Effector CD8-positive, alpha-beta T cell (primary cell): ENCODE results near the gene MFAP2.
A peak's percentile ranks its signal among the peaks of the same experiment; 100 is the strongest.
"Not testable (repeated sequence)": the region's sequence is repeated elsewhere in the genome, so short reads cannot be mapped to it uniquely, and the experiment has no call there.

ENCODE experiments used
- DNase-seq: peaks from one replicate; lab custom pipeline; 2025; lab: John Stamatoyannopoulos, UW

Gene MFAP2

DNA sequence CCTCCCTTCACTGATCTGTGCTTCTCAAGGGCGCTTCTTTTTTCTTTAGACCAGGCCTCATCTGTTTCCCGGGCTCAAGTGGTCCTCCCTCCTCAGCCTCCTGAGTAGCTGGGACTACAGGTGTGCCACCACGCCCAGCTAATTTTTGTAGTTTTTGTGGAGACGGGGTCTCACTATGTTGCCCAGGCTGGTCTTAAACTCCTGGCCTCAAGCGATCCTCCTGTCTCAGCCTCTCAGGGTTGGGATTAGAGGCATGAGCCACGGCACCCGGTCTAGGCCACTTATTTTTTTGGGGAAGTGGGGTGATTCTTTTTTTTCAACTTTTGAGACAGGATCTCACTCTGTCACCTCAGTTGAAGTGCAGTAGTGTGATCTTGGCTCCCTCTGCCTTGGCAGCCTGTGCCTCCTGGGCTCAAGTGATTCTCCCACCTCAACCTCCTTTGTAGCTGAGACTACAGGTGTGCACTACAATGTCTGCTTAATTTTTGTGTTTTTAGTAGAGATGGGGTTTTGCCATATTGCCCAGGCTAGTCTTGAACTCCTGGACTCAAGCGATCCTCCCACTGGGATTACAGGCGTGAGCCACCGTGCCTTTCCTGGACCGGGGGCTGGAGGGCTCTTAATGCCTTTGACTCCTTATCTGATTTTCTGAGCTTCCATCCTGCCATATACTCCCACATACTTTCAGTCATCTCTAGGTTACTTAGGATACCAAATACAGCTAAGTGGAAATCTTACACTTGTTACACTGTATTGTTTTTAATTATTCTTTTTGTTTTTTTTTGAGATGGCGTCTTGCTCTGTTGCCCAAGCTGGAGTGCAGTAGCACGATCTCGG is 18.9 kb downstream of the MFAP2 start:
- no peak for DNase-seq

GRCh38 chr1:16960560-16961296 is 19.7 kb downstream of the MFAP2 start:
- peak; percentile 50 for DNase-seq

DNA sequence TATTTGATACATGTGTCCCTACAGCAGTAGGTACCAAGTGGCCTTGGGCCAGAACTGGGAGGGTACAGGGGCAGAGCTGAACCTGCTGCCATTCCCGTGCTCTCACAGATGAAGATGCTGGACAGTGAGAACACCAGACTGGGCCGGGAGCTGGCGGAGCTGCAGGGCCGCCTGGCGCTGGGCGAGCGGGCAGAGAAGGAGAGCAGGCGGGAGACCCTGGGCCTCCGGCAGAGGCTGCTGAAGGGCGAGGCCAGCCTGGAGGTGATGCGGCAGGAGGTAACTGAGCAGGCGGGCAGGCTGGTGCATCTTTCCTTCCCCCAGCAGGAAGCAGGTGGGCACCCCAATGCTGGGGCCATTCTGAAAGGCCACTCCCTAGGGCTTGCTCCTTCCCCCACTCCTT is 21.9 kb downstream of the MFAP2 start:
- DNase-seq, result no peak

DNA sequence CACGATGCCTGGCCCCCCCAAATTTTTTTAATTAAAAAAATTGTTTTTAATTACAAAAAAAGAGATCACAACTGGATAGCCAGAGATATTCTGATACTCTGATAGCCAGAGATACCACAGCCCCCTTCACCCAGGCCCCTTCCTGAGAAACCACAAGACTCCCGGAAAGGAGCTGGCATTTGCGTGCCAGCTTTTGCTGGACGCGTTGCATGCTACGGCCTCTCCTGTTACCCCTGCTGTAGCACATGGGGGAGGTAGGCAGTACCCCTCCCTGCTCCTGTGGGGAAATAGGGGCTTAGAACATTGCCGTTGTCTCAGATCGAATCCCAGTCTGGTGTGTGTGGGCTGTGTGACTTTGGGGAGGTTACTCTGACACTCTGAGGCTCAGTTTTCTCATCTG is 22.7 kb downstream of the MFAP2 start:
- DNase-seq, result no peak

DNA sequence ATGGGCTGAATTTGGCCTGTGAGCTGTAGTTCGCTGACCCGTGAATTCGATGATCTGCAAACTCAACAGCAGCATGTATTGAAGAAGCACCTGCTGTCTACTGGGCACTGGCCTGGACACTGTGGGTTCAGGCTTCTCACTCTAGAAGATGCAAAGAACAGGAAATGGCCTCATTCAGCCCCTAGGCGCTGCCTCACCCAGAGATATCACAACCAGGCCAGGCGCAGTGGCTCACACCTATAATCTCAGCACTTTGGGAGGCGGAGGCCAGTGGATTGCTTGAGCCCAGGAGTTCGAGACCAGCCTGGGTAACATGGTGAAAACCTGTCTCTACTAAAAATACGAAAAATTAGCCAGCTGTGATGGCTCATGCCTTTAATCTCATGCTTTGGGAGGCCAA is 23.6 kb downstream of the MFAP2 start:
- DNase-seq, result no peak

- no peak for DNase-seq
Measured at GRCh38 chr1:16955186-16955585, 25.2 kb downstream of the MFAP2 start.

DNA sequence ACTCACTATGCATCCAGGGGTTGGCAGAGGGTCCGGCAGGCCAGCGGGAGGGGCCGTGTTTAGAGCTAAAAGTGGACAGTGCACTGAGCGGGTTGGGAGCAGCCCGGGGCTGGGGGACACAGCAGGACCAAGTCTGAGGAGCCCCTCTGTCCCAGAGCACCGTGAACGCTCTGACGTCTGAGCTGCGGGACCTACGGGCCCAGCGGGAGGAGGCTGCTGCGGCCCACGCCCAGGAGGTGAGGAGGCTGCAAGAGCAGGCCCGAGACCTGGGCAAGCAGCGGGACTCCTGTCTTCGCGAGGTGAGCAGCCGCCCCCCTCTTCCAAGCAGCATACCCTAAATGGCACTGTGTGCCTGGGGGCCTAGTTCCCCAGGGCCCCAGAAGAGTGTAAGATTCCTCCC is 25.8 kb downstream of the MFAP2 start:
- no peak for DNase-seq

DNA sequence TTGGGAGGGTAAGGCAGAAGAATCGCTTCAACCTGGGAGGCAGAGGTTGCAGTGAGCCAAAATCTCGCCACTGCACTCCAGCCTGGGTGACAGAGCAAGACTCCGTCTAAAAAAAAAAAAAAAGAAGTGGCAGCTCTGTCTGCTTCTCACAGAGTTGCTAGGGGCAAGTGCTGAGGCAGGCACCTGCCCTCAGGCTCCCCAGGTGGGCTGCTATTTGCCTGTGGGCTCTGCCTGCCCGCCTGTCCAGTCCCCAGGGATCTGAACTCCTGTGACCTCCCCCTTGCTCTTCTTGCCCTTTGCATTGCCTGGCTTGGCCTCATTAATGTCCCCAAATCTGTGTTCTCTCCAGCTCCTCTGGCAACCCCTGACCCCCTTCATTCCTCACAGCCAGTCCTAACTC is 28.0 kb downstream of the MFAP2 start:
- not testable (repeated sequence) for DNase-seq

- not testable (repeated sequence) for DNase-seq
Measured at GRCh38 chr1:16949026-16949425, 31.4 kb downstream of the MFAP2 start.

- not testable (repeated sequence) for DNase-seq
Measured at GRCh38 chr1:16948282-16948891, 32.0 kb downstream of the MFAP2 start.

GRCh38 chr1:16946646-16947045 is 33.8 kb downstream of the MFAP2 start:
- no peak for DNase-seq

DNA sequence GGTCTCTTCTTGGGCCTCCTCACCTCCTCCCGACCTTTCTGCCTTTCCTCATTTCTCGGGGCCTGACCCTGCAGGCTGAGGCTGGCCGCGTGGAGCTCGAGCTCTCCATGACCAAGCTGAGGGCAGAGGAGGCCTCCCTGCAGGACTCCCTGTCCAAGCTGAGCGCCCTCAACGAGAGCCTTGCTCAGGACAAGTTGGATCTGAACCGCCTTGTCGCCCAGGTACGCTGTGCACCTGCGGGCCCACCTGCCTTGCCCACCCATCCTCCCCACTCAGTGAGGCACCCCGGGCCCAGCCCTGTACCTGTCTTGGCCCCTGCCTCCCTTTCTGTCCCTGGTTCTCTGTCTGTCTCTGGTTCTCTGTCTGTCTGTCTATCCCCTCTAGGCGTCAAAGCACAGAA is 34.2 kb downstream of the MFAP2 start:
- DNase-seq, result not testable (repeated sequence)

GRCh38 chr1:16945512-16945911 is 34.9 kb downstream of the MFAP2 start:
- DNase-seq, result not testable (repeated sequence)

DNA sequence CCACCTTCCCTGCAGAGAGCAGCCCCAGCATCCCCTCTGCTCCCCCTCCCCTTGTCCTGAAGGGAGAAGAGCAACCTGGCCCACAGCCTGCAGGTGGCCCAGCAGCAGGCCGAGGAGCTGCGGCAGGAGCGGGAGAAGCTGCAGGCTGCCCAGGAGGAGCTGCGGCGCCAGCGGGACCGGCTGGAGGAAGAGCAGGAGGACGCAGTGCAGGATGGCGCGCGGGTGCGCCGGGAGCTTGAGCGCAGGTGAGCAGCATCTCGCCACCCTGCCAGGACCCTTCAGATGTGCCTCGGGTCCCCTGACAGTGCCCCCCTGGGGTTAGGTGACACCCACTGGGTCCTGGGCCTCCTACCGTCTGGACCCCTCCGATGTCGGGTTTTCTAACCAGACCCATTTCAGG is 36.4 kb downstream of the MFAP2 start:
- DNase-seq, result no peak

- not testable (repeated sequence) for DNase-seq
Measured at GRCh38 chr1:16939386-16940180, 40.8 kb downstream of the MFAP2 start.

GRCh38 chr1:16938351-16939321 is 41.8 kb downstream of the MFAP2 start:
- no peak for DNase-seq

- not testable (repeated sequence) for DNase-seq
Measured at GRCh38 chr1:16936580-16936979, 43.8 kb downstream of the MFAP2 start.

GRCh38 chr1:16933945-16934344 is 46.5 kb downstream of the MFAP2 start:
- DNase-seq, result not testable (repeated sequence)

- DNase-seq, result not testable (repeated sequence)
Measured at GRCh38 chr1:16931206-16931934, 49.0 kb downstream of the MFAP2 start.
